Activated B cell treated with CpG ODN at 0.5 μM for 24 hours (primary cell): ENCODE results near the gene DMKN. TPM values are rescaled to one million over a fixed set of nuclear protein-coding genes. Genes with fewer than 3 reads are reported as not detected.
A peak's percentile ranks its signal among the peaks of the same experiment; 100 is the strongest.

Source experiments
- ATAC-seq: fragments of 200-7000 bp; cut with Tn5 transposase; one replicate; pipeline ENCODE4 v1.10.0; 2021; ENCODE audit warnings: low read depth, mild to moderate bottlenecking, moderate library complexity
- CTCF ChIA-PET: fragments of 350-600 bp; sonication (Branson Sonifier 250); formaldehyde crosslinking; loops from one replicate; lab custom pipeline; 2021; ENCODE audit warnings: antibody characterized with exemption; lab: Charles Lee
- POLR2A ChIA-PET: fragments of 350-600 bp; sonication (Branson Sonifier 250); formaldehyde crosslinking; loops from one replicate; lab custom pipeline; 2021; ENCODE audit warnings: antibody characterized with exemption; lab: Charles Lee
- DNase-seq: peaks from one replicate; pipeline ENCODE4 v3.0.0; 2022
- H3K27ac Mint-ChIP-seq: one replicate; pipeline ENCODE4 v1.8.0; 2020; ENCODE audit warnings: mixed read lengths
- H3K27me3 Mint-ChIP-seq: one replicate; pipeline ENCODE4 v1.8.0; 2021; ENCODE audit warnings: mixed read lengths
- H3K36me3 Mint-ChIP-seq: one replicate; pipeline ENCODE4 v1.8.0; 2021; ENCODE audit warnings: low read depth, mixed read lengths
- H3K4me1 Mint-ChIP-seq: one replicate; pipeline ENCODE4 v1.8.0; 2021; ENCODE audit warnings: mixed read lengths
- H3K4me3 Mint-ChIP-seq: one replicate; pipeline ENCODE4 v1.8.0; 2020; ENCODE audit warnings: mild to moderate bottlenecking, mixed read lengths
- H3K9me3 Mint-ChIP-seq: one replicate; pipeline ENCODE4 v1.8.0; 2020; ENCODE audit warnings: mixed read lengths
- intact Hi-C: fragments of 100-400 bp; cut with micrococcal nuclease; formaldehyde crosslinking; loops from one replicate; pipeline ENCODE4 v1.15.1; 2024
- total RNA-seq: library from RNA; stranded (reverse); gene quantifications from 2 replicates; pipeline ENCODE4 v1.2.3, GENCODE V29; 2022
- TF ChIP-seq, protein P1 (sequence below): fragments of 200-600 bp; IDR thresholded peaks from one replicate; pipeline ENCODE4 v1.8.0; 2022; ENCODE audit warnings: antibody characterized with exemption, mild to moderate bottlenecking

DMKN gene
- total RNA-seq, 1 donor from 2014 or later = 1.5 TPM

DNA sequence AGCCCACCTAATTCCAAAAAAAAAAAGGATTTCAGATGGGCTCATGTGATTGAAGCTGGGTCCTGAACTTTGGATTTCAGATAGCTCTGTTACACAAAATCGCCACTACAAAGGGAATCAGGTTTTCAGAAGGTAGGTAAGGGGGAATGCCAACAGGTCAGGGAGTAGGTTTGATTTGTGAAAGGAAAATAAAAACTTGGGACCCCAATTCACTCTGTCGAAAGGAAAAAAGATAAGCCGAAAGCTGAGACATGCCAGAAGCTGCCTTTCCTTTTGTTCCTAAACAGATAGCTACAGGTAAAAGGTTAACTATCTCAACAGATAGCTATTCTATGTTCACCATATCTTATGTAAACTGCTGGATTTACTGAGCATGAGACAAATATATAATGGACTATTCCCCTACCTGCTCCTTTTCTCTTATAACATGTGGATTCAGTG is 27.2 kb downstream of the DMKN start:
- H3K27me3 Mint-ChIP-seq = peaks cover 4% of the 10 kb centered on the region
- H3K9me3 Mint-ChIP-seq = no peaks in the 10 kb centered on the region
- no peak overlapping the region for H3K4me3 Mint-ChIP-seq
- TF ChIP-seq, protein P1, sequence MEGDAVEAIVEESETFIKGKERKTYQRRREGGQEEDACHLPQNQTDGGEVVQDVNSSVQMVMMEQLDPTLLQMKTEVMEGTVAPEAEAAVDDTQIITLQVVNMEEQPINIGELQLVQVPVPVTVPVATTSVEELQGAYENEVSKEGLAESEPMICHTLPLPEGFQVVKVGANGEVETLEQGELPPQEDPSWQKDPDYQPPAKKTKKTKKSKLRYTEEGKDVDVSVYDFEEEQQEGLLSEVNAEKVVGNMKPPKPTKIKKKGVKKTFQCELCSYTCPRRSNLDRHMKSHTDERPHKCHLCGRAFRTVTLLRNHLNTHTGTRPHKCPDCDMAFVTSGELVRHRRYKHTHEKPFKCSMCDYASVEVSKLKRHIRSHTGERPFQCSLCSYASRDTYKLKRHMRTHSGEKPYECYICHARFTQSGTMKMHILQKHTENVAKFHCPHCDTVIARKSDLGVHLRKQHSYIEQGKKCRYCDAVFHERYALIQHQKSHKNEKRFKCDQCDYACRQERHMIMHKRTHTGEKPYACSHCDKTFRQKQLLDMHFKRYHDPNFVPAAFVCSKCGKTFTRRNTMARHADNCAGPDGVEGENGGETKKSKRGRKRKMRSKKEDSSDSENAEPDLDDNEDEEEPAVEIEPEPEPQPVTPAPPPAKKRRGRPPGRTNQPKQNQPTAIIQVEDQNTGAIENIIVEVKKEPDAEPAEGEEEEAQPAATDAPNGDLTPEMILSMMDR = no peak
- POLR2A ChIA-PET = interaction anchor here (0.6 to 0.9 kb wide), 4 partner anchors 9 to 281 kb away, joined by 3 to 7 read pairs (median 3); no protein-coding TSS in a partner anchor
- CTCF ChIA-PET = interaction anchor here (2.1 to 2.5 kb wide), 2 partner anchors 9 to 133 kb away, joined by 9 to 11 read pairs; no protein-coding TSS in a partner anchor
- H3K36me3 Mint-ChIP-seq = no peaks in the 10 kb centered on the region
- ATAC-seq = no peak
- H3K27ac Mint-ChIP-seq = no peak overlapping the region
- peaks cover 19% of the 10 kb centered on the region for H3K4me1 Mint-ChIP-seq
- no peak for DNase-seq
- intact Hi-C loops = no loop called here

DNA sequence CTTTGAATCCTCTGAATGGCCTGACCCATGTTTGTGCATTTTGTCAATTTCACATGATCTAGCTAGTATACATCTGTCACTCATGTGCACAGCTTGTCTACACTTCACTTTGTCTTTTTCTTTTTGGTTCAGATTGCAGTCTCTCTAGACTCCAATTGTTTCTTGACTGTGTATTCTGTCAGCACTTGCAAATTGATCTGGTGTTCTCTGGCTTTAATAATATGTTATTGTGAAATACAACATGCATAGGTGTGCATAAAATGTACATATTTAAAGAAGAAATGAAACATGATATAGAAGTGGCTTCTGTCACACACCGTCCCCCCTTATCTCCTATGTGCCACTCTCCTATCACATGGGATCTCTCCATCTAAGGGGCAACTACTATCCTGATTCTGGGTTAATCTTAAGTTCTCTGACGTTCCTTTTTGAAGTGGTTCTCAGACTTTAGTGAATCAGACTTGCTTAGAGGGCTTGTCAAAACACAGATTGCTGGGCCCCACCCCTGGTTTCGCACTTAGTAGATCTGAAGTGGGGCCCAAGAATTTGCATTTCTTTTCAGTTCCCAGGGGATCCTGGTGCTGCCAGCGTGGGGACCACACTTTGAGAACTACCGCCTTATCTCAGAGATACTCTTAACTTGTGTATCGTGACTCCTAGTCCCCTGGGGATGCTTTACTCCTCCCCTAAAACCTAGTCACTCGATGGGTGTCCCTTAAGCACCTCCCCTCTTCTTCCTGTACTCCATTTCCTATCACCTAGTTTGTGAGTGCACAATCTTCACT is 29.0 kb downstream of the DMKN start:
- DNase-seq = peak; percentile 37
- H3K9me3 Mint-ChIP-seq = no peaks in the 10 kb centered on the region
- H3K27me3 Mint-ChIP-seq = no peaks in the 10 kb centered on the region
- TF ChIP-seq, protein P1 = no peak
- no peaks in the 10 kb centered on the region for H3K36me3 Mint-ChIP-seq
- H3K4me1 Mint-ChIP-seq = peaks cover 19% of the 10 kb centered on the region
- ChIA-PET POLR2A (no interaction called here), CTCF (no interaction called here)
- ATAC-seq = peak; percentile 100
- peak overlapping the region; percentile 16 for H3K4me3 Mint-ChIP-seq
- intact Hi-C loops = loop anchor here (1.0 kb wide), 1 partner anchor 25 kb away; no protein-coding TSS in a partner anchor
- peak overlapping the region; percentile 35 for H3K27ac Mint-ChIP-seq

DNA sequence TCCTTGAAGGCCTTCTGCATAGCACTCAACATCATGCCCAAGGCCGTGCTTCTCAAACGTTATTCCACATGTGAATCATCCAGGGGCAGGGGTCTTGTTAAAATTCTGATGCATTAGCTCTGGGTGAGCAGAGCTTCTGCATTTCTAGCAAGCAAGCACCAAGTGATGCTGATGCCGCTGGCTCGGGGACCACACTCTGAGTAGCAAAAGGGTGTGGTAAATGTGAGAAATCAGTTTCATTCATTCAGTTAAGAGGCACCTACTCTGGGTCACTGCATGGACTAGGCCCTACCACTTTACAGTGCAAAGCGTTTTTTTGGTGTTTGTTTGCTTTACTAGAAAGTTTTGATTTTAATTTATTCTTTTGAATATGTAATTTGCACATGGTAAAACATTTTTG is 30.4 kb downstream of the DMKN start:
- Mint-ChIP-seq H3K27me3 (no peaks in the 10 kb centered on the region), H3K4me3 (no peak overlapping the region)
- ATAC-seq = no peak

DNA sequence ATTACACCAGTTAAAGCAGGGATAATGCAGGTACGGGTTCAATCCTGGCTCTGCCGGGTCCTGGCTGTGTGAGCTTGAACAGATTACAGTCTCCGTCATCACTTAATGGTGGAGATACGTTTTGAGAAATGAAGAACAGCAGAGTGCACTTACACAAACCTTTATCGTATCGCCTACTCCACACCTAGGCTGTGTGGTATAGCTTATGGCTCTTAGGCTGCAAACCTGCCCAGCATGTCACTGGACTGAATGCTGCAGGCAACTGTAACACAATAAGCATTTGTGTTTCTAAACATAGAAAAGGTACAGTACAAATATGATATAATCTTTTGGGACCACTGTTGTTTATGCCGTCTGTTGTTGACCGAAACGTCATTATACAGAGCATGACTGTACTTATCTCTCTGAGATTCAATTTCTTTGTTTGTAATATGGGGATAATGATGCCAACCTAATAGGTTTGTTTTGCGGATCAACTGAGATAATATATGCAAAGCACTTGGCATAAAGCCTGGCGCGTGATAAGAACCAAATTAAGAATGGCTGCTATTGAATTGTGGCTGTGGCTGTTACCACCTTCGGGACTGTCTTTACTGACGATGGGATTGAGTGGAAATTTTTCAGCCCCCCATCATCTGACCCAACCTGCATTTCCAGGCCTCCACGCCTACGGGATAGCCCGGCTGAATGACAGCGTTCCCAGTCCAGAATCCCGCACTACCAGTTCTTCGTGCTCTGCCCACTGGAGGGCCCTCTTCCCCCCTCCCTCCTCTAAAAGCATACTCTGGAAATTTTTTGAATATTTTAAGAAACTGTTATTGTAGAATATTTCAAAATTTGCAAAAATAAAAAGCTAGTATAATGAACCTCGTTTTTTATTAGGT is 34.4 kb downstream of the DMKN start:
- no peak for DNase-seq
- no peak for ATAC-seq
- no peaks in the 10 kb centered on the region for H3K36me3 Mint-ChIP-seq
- peaks cover 5% of the 10 kb centered on the region for H3K4me1 Mint-ChIP-seq
- peaks cover 5% of the 10 kb centered on the region for H3K27me3 Mint-ChIP-seq
- no peak overlapping the region for H3K4me3 Mint-ChIP-seq
- H3K9me3 Mint-ChIP-seq = no peaks in the 10 kb centered on the region
- intact Hi-C loops = no loop called here
- ChIA-PET POLR2A (no interaction called here), CTCF (interaction anchor here (0.9 to 1.2 kb wide), 2 partner anchors 11 to 125 kb away, joined by 3 read pairs; no protein-coding TSS in a partner anchor)
- no peak overlapping the region for H3K27ac Mint-ChIP-seq
- TF ChIP-seq, protein P1 = no peak

More for the DNA sequence above, 30.4 kb downstream of the DMKN start:
- DNase-seq = no peak
- peaks cover 19% of the 10 kb centered on the region for H3K4me1 Mint-ChIP-seq
- intact Hi-C loops = no loop called here
- POLR2A ChIA-PET = no interaction called here
- no peaks in the 10 kb centered on the region for H3K36me3 Mint-ChIP-seq
- no peak overlapping the region for H3K27ac Mint-ChIP-seq
- no peaks in the 10 kb centered on the region for H3K9me3 Mint-ChIP-seq
- TF ChIP-seq, protein P1 = no peak
- CTCF ChIA-PET = no interaction called here
